HL-60 (cell line): Measurements from ENCODE around the gene EBLN2.

Source experiments
- POLR2AphosphoS5 ChIP-seq: IDR thresholded peaks from 2 replicates; pipeline ENCODE4 v1.6.1; 2012; ENCODE audit warnings: low read depth
- SPI1 ChIP-seq: IDR thresholded peaks from 2 replicates; pipeline ENCODE4 v1.6.1; 2012; ENCODE audit warnings: low read depth, mild to moderate bottlenecking, borderline replicate concordance
- TF ChIP-seq, protein P1 (sequence below): IDR thresholded peaks from one replicate; pipeline ENCODE4 v1.5.1; 2011; ENCODE audit warnings: low read length, control low read depth, inconsistent platforms; ENCODE audit not compliant: insufficient read depth
- TF ChIP-seq, protein P2 (sequence below): IDR thresholded peaks from 2 replicates; pipeline ENCODE4 v1.6.1; 2012; ENCODE audit warnings: low read depth; ENCODE audit not compliant: insufficient replicate concordance

DNA sequence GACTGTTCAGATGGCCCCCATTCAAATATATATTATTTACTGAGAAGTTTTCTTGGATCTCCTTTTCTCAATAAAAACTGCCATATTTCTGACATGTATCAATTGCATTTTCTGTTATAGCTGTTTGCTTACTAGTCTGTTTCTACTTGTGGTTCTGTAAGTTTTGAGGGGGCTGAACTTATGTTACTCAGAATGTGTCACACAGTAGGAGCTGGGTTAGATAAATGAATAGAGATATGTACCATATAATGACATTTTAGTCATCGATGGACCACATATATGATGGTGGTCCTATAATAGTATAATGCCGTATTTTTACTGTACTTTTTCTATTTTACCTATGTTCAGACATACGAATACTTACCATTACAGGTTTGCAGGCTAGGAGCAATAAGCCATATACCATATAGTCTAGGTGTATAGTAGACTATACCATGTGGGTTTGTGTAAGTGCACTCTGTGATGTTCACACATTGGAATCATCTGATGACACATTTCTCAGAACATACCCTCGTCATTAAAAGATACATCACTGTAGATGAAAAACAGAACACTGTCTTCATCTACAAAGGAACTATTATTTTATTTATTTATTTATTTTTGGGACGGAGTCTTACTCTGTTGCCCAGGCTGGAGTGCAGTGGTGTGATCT, 42.5 kb upstream of the EBLN2 start:
- TF ChIP-seq, protein P1, sequence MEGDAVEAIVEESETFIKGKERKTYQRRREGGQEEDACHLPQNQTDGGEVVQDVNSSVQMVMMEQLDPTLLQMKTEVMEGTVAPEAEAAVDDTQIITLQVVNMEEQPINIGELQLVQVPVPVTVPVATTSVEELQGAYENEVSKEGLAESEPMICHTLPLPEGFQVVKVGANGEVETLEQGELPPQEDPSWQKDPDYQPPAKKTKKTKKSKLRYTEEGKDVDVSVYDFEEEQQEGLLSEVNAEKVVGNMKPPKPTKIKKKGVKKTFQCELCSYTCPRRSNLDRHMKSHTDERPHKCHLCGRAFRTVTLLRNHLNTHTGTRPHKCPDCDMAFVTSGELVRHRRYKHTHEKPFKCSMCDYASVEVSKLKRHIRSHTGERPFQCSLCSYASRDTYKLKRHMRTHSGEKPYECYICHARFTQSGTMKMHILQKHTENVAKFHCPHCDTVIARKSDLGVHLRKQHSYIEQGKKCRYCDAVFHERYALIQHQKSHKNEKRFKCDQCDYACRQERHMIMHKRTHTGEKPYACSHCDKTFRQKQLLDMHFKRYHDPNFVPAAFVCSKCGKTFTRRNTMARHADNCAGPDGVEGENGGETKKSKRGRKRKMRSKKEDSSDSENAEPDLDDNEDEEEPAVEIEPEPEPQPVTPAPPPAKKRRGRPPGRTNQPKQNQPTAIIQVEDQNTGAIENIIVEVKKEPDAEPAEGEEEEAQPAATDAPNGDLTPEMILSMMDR = no peak
- no peak for TF ChIP-seq POLR2AphosphoS5
- TF ChIP-seq, protein P2, sequence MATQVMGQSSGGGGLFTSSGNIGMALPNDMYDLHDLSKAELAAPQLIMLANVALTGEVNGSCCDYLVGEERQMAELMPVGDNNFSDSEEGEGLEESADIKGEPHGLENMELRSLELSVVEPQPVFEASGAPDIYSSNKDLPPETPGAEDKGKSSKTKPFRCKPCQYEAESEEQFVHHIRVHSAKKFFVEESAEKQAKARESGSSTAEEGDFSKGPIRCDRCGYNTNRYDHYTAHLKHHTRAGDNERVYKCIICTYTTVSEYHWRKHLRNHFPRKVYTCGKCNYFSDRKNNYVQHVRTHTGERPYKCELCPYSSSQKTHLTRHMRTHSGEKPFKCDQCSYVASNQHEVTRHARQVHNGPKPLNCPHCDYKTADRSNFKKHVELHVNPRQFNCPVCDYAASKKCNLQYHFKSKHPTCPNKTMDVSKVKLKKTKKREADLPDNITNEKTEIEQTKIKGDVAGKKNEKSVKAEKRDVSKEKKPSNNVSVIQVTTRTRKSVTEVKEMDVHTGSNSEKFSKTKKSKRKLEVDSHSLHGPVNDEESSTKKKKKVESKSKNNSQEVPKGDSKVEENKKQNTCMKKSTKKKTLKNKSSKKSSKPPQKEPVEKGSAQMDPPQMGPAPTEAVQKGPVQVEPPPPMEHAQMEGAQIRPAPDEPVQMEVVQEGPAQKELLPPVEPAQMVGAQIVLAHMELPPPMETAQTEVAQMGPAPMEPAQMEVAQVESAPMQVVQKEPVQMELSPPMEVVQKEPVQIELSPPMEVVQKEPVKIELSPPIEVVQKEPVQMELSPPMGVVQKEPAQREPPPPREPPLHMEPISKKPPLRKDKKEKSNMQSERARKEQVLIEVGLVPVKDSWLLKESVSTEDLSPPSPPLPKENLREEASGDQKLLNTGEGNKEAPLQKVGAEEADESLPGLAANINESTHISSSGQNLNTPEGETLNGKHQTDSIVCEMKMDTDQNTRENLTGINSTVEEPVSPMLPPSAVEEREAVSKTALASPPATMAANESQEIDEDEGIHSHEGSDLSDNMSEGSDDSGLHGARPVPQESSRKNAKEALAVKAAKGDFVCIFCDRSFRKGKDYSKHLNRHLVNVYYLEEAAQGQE = no peak
- TF ChIP-seq SPI1 = no peak
